Natural killer cell (primary cell): ENCODE data around the gene DUSP23. TPM values are rescaled to one million over a fixed set of nuclear protein-coding genes. Genes with fewer than 3 reads are reported as not detected.

Experiments used
- ATAC-seq, 3 donors: fragments of 150-1000 bp in 2 of 3; fragments of 200-7000 bp in 1 of 3; cut with Tn5 transposase; 1 replicate in 1 of 3; 2 replicates in 2 of 3; pipeline ENCODE4 v1.10.0; 2021; ENCODE audit warnings: mild to moderate bottlenecking in 2 of 3, moderate library complexity in 2 of 3
- DNase-seq, 2 donors: peaks; one replicate each; pipeline versions ENCODE4 v3.0.0 to v3.0.0-alpha.2; 2013 to 2021; ENCODE audit warnings: mixed read lengths in 1 of 2
- H3K27ac ChIP-seq: one replicate; pipeline ENCODE4 v1.5.1; 2013; ENCODE audit warnings: mild to moderate bottlenecking, low read length
- H3K27me3 ChIP-seq: one replicate; pipeline ENCODE4 v1.6.1; 2013; ENCODE audit warnings: low read length; ENCODE audit not compliant: control insufficient read depth, insufficient read depth
- H3K36me3 ChIP-seq: one replicate; pipeline ENCODE4 v1.6.1; 2013; ENCODE audit warnings: low read length; ENCODE audit not compliant: control insufficient read depth, insufficient read depth
- H3K4me1 ChIP-seq: one replicate; pipeline ENCODE4 v1.6.1; 2013; ENCODE audit warnings: low read length; ENCODE audit not compliant: control insufficient read depth, insufficient read depth
- H3K4me3 ChIP-seq: one replicate; pipeline ENCODE4 v1.5.1; 2013; ENCODE audit warnings: low read length
- H3K9me3 ChIP-seq: one replicate; pipeline ENCODE4 v1.6.1; 2013; ENCODE audit warnings: low read length; ENCODE audit not compliant: control insufficient read depth, insufficient read depth
- H3K27ac Mint-ChIP-seq, 2 donors: one replicate each; pipeline ENCODE4 v1.8.0; 2022; ENCODE audit warnings: mild to moderate bottlenecking in 2 of 2, mixed read lengths in 2 of 2, moderate library complexity in 1 of 2
- H3K27me3 Mint-ChIP-seq, 2 donors: one replicate each; pipeline ENCODE4 v1.8.0; 2022; ENCODE audit warnings: low read depth in 2 of 2, mixed read lengths in 2 of 2
- H3K36me3 Mint-ChIP-seq: one replicate; pipeline ENCODE4 v1.8.0; 2022; ENCODE audit warnings: mixed read lengths
- H3K4me1 Mint-ChIP-seq, 2 donors: one replicate each; pipeline ENCODE4 v1.8.0; 2022; ENCODE audit warnings: mixed read lengths in 2 of 2
- H3K4me3 Mint-ChIP-seq: one replicate; pipeline ENCODE4 v1.8.0; 2022; ENCODE audit warnings: mild to moderate bottlenecking, moderate library complexity, mixed read lengths
- H3K9me3 Mint-ChIP-seq, 2 donors: one replicate each; pipeline ENCODE4 v1.8.0; 2022; ENCODE audit warnings: mixed read lengths in 2 of 2
- WGBS: methylation state at CpG from one replicate; pipeline ENCODE4 v1.1.7; 2013; ENCODE audit warnings: missing lambda C conversion rate; ENCODE audit not compliant: insufficient coverage; 5-methylcytosine and 5-hydroxymethylcytosine counted together
- intact Hi-C: fragments of 100-400 bp; cut with micrococcal nuclease; formaldehyde crosslinking; loops from one replicate; pipeline ENCODE4 v1.14.2; 2022
- total RNA-seq, 4 donors: library from RNA; stranded (reverse); fragments of 120-200 nt in 1 of 4; gene quantifications; one replicate each; pipeline versions ENCODE4 v1.2.3 to v1.2.4, GENCODE V29; 2013 to 2022
- TF ChIP-seq, protein P1 (sequence below): fragments of 200-600 bp; IDR thresholded peaks from one replicate; pipeline ENCODE4 v1.8.0; 2022; ENCODE audit warnings: antibody characterized with exemption

DUSP23 gene
- total RNA-seq, 3 donors from 2014 or later (not counting 1 experiment from before 2014, with no cell fraction given), result 18.6 to 22.1 (median 21.1) TPM

DNA sequence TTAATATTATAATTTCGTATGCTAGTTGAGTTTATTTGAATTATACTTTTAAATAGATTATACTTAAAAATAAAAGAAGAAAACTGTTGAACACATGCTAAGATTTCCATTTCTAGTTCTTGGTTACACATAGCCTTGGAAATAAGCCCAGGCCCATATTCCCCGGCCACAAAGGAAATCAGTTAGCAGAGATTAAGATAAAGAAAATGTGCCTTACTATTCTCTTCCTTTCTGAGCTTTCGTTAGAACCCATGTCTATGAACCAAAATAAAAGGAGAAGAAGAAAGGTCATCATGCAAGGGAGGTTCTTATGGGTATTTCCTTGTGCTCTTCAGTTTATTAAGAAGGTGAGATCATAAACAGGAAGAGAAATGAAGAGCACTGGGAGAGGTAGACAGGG lies 34.1 kb upstream of the DUSP23 start:
- Histone ChIP-seq H3K4me1 (no peaks in the 10 kb centered on the region), H3K36me3 (no peaks in the 10 kb centered on the region), H3K27ac (no peak overlapping the region), H3K4me3 (no peak overlapping the region), H3K9me3 (no peaks in the 10 kb centered on the region), H3K27me3 (no peaks in the 10 kb centered on the region)
- no peaks in the 10 kb centered on the region for H3K36me3 Mint-ChIP-seq
- DNase-seq, result no peak
- H3K27ac Mint-ChIP-seq, result no peak overlapping the region
- WGBS, result 20% methylated on average over 2 of the region's 3 CpGs
- TF ChIP-seq, protein P1, sequence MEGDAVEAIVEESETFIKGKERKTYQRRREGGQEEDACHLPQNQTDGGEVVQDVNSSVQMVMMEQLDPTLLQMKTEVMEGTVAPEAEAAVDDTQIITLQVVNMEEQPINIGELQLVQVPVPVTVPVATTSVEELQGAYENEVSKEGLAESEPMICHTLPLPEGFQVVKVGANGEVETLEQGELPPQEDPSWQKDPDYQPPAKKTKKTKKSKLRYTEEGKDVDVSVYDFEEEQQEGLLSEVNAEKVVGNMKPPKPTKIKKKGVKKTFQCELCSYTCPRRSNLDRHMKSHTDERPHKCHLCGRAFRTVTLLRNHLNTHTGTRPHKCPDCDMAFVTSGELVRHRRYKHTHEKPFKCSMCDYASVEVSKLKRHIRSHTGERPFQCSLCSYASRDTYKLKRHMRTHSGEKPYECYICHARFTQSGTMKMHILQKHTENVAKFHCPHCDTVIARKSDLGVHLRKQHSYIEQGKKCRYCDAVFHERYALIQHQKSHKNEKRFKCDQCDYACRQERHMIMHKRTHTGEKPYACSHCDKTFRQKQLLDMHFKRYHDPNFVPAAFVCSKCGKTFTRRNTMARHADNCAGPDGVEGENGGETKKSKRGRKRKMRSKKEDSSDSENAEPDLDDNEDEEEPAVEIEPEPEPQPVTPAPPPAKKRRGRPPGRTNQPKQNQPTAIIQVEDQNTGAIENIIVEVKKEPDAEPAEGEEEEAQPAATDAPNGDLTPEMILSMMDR, result no peak
- ATAC-seq, result no peak
- intact Hi-C loops, result no loop called here
- no peaks in the 10 kb centered on the region for H3K9me3 Mint-ChIP-seq
- H3K4me3 Mint-ChIP-seq, result no peak overlapping the region
- peaks cover 6 to 26% of the 10 kb centered on the region in 2 donors for H3K27me3 Mint-ChIP-seq
- no peaks in the 10 kb centered on the region for H3K4me1 Mint-ChIP-seq

DNA sequence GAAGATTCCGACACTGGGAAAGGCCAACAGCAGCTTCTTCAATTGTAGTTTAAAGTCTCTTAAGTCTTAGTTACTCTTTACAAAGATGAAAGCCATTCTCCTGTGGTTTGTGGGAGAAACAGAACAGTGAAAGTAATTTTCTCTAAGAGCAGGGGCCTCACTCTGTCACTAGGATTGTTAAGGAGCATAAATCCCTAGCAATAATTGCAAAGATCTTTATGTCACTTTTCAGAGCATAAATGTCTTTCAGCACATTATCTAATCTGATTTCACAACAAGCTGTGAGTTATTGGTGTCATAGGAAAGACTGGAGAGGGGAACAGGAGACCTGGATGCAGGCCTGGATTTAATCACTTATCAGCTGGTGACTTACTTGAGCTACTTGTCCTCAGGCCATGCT lies 32.4 kb upstream of the DUSP23 start:
- TF ChIP-seq, protein P1, result no peak
- Mint-ChIP-seq H3K27me3 (peaks cover 8 to 18% of the 10 kb centered on the region in 2 donors), H3K36me3 (no peaks in the 10 kb centered on the region), H3K27ac (no peak overlapping the region), H3K4me3 (no peak overlapping the region), H3K4me1 (no peaks in the 10 kb centered on the region), H3K9me3 (no peaks in the 10 kb centered on the region)
- Histone ChIP-seq H3K27me3 (no peaks in the 10 kb centered on the region), H3K27ac (no peak overlapping the region), H3K9me3 (no peaks in the 10 kb centered on the region), H3K36me3 (no peaks in the 10 kb centered on the region), H3K4me1 (no peaks in the 10 kb centered on the region), H3K4me3 (no peak overlapping the region)
- DNase-seq (no peak), ATAC-seq (no peak)
- WGBS, result 86% methylated on average over 1 of the region's 1 CpG
- intact Hi-C loops, result no loop called here

DNA sequence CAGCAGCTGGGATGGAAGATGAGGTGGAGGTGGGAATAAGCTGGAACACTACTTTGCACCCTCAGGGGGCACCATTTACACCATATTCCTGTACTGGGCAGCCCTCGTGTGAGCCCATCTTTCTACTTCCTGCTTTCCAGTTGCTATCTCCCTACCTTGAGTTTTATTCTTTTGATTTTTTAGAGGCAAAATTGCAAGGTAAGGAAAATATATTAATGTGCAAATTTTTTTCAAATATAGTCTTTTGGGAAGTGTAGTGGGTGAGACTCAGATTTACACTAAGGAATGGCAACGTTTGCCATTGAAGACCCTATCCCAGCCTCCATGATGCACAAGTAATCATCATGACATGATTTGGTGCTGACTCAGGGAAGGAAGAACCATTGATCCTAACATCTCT lies 31.1 kb upstream of the DUSP23 start:
- no peaks in the 10 kb centered on the region for H3K36me3 Mint-ChIP-seq
- H3K27ac Mint-ChIP-seq, result no peak overlapping the region
- H3K27ac ChIP-seq, result no peak overlapping the region
- WGBS, result 92% methylated on average over 1 of the region's 2 CpGs
- H3K27me3 Mint-ChIP-seq, result peaks cover 2 to 15% of the 10 kb centered on the region in 2 donors
- intact Hi-C loops, result no loop called here
- no peaks in the 10 kb centered on the region for H3K4me1 Mint-ChIP-seq
- ATAC-seq, result no peak
- no peaks in the 10 kb centered on the region for H3K36me3 ChIP-seq
- no peak overlapping the region for H3K4me3 ChIP-seq
- H3K4me1 ChIP-seq, result no peaks in the 10 kb centered on the region
- H3K4me3 Mint-ChIP-seq, result no peak overlapping the region
- TF ChIP-seq, protein P1, result no peak
- no peaks in the 10 kb centered on the region for H3K9me3 ChIP-seq
- H3K27me3 ChIP-seq, result no peaks in the 10 kb centered on the region
- DNase-seq, result no peak
- H3K9me3 Mint-ChIP-seq, result no peaks in the 10 kb centered on the region

GRCh38 chr1:159750621-159751020 lies 30.1 kb upstream of the DUSP23 start:
- Mint-ChIP-seq H3K4me3 (no peak overlapping the region), H3K27me3 (peaks cover 2 to 20% of the 10 kb centered on the region in 2 donors), H3K9me3 (no peaks in the 10 kb centered on the region), H3K4me1 (no peaks in the 10 kb centered on the region), H3K36me3 (no peaks in the 10 kb centered on the region), H3K27ac (no peak overlapping the region)
- intact Hi-C loops, result no loop called here
- Histone ChIP-seq H3K4me3 (no peak overlapping the region), H3K4me1 (no peaks in the 10 kb centered on the region), H3K27me3 (no peaks in the 10 kb centered on the region), H3K27ac (no peak overlapping the region), H3K36me3 (no peaks in the 10 kb centered on the region), H3K9me3 (no peaks in the 10 kb centered on the region)
- DNase-seq, result no peak
- no peak for ATAC-seq
- TF ChIP-seq, protein P1, result no peak
